ENCODE results near the gene LGR4. TPM values are rescaled to one million over a fixed set of nuclear protein-coding genes. Genes with fewer than 3 reads are reported as not detected.

The LGR4 gene
- total RNA-seq, 4 donors from 2014 or later: 26.5 to 51.3 (median 31.9) TPM

DNA sequence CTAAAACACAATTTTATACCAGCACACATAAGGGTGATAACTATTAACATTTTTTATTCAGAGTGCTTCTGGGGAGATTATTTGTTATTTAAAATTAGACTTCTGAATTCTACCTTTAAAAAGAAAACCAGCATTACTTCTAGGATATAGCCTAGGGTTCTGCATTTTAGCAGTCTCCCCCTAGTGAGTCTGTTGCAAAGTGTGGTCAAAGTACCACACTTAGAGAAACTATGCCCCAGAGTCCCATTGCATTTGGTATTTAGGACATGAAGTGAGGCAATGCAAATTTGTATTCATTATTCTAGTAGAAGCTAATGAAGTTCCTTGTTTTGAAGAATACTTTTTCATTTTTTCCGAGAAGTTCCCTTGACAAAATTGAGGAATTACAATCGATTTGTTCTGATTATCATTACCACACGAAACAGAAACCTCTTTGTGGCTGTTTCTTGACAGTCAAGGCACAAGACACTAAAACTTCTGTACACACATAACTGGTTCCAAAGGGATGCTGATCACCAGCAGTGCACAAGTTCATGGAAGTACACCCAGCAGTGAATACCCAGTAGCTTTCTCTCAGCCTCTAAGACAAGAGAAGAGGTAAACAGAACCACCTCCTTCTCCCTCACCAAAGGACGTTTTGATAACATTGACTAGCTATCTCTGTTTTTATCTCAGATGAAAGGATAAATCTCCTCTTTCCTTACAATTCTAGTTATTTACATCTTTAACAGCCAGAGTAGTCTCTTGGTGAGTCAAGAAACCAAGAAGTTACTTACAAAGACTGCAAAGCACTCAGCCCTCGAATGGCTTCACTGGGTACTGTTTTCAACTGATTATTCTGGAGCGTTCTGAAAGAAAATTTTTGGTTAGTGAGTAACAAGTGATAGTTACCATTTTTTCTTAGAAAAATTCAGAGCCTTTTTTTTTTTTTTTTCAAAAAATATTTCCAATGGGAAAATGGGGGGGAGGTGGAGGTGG, 82.0 kb downstream of the LGR4 start:
- TF ChIP-seq EP300 (IDR thresholded peaks at IDR 0.05) (no peak), POLR2A (IDR thresholded peaks at IDR 0.05) (no peak)
- TF ChIP-seq, protein P1, sequence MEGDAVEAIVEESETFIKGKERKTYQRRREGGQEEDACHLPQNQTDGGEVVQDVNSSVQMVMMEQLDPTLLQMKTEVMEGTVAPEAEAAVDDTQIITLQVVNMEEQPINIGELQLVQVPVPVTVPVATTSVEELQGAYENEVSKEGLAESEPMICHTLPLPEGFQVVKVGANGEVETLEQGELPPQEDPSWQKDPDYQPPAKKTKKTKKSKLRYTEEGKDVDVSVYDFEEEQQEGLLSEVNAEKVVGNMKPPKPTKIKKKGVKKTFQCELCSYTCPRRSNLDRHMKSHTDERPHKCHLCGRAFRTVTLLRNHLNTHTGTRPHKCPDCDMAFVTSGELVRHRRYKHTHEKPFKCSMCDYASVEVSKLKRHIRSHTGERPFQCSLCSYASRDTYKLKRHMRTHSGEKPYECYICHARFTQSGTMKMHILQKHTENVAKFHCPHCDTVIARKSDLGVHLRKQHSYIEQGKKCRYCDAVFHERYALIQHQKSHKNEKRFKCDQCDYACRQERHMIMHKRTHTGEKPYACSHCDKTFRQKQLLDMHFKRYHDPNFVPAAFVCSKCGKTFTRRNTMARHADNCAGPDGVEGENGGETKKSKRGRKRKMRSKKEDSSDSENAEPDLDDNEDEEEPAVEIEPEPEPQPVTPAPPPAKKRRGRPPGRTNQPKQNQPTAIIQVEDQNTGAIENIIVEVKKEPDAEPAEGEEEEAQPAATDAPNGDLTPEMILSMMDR (IDR thresholded peaks at IDR 0.05): no peak
- Histone ChIP-seq H3K4me1 (peaks cover 0 to 47% (median 15%) of the 10 kb centered on the region in 4 donors), H3K27ac (peak overlapping the region in 2 of 4 donors; percentile 60 to 79), H3K9me3 (no peaks in the 10 kb centered on the region), H3K4me3 (no peak overlapping the region), H3K36me3 (no peaks in the 10 kb centered on the region), H3K27me3 (no peaks in the 10 kb centered on the region)
- WGBS, 2 donors: 53 to 61% methylated on average over 6 of the region's 6 CpGs
- DNase-seq (ENCODE audit: low spot score in 2 of 2): no peak

DNA sequence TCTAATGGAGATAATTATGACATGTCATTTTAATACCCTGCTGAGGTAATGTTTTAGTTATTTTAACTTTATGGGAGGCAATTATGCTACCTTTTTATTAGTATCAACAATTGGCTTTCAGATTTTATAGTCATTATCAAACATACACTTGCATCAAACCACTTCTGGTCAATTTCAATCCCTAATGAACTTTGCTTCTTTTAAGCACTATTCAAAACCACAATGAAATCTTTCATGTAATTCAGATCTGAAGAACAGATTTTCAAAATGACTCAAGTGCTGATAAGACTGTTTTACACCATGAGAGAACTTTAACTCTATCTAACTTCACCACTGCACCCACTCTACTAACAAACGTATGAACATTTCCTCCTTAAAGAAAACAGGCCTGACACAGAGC, 83.7 kb downstream of the LGR4 start:
- no peaks in the 10 kb centered on the region for H3K36me3 ChIP-seq
- H3K4me3 ChIP-seq: no peak overlapping the region
- no peak for DNase-seq (ENCODE audit: low spot score in 2 of 2)
- 42 to 51% methylated on average over 1 of the region's 1 CpG for WGBS, 2 donors
- H3K9me3 ChIP-seq: no peaks in the 10 kb centered on the region
- H3K27ac ChIP-seq: peak overlapping the region in 1 of 4 donors; percentile 79
- H3K27me3 ChIP-seq: no peaks in the 10 kb centered on the region
- TF ChIP-seq POLR2A (IDR thresholded peaks at IDR 0.05) (no peak), EP300 (IDR thresholded peaks at IDR 0.05) (no peak)
- TF ChIP-seq, protein P1 (IDR thresholded peaks at IDR 0.05): no peak
- peaks cover 0 to 41% (median 17%) of the 10 kb centered on the region in 4 donors for H3K4me1 ChIP-seq

DNA sequence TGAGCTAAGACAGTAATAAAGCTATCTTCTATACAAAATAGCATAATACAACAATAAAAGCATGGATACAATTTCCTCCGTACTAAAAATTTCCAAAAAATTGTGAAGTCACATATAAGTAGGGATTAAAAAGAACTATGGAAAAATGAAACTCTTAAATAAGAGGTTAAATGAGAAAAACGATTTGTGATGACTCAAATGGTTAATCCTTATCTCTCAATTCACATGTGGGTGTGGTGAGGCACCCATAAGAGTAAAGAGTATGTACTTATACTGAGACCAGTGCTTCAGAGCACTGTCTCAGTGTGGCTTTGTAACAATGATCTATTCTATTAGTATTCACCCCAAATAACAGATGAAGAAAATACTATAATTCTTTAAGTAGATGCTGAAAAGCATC, 84.6 kb downstream of the LGR4 start:
- H3K4me3 ChIP-seq: no peak overlapping the region
- H3K27ac ChIP-seq: peak overlapping the region in 1 of 4 donors; percentile 79
- no peaks in the 10 kb centered on the region for H3K36me3 ChIP-seq
- WGBS, 2 donors: 31 to 58% methylated on average over 2 of the region's 2 CpGs
- no peaks in the 10 kb centered on the region for H3K27me3 ChIP-seq
- DNase-seq (ENCODE audit: low spot score in 2 of 2): no peak
- H3K4me1 ChIP-seq: peaks cover 0 to 35% (median 16%) of the 10 kb centered on the region in 4 donors
- no peak for TF ChIP-seq EP300 (IDR thresholded peaks at IDR 0.05)
- TF ChIP-seq, protein P1 (IDR thresholded peaks at IDR 0.05): no peak
- no peaks in the 10 kb centered on the region for H3K9me3 ChIP-seq

DNA sequence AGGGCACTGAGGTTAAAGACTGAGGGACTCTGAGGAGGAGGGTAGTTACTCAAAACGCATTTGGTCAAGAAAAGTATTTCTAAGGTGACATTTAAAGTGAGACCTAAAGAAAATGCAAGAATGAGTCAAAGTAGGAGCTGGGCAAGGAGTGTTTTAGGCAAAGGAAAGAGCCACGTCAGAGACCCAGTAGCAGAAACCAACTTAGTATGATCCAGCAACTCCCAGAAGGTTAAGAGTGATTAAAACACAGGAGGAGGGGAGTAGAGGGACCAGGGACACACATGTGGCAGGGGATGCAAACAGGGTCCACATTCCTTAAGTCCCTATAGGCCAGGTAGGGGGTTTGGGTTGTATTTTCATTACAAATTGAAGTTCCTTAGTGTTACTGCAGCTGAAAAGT, 85.2 kb downstream of the LGR4 start:
- WGBS, 2 donors: 46 to 49% methylated on average over 2 of the region's 2 CpGs
- no peaks in the 10 kb centered on the region for H3K36me3 ChIP-seq
- TF ChIP-seq EP300 (IDR thresholded peaks at IDR 0.05) (no peak), POLR2A (IDR thresholded peaks at IDR 0.05) (no peak)
- TF ChIP-seq, protein P1 (IDR thresholded peaks at IDR 0.05): no peak
- no peak for DNase-seq (ENCODE audit: low spot score in 2 of 2)
- H3K27ac ChIP-seq: peak overlapping the region in 1 of 4 donors; percentile 79
- no peaks in the 10 kb centered on the region for H3K27me3 ChIP-seq
- H3K9me3 ChIP-seq: no peaks in the 10 kb centered on the region
- peaks cover 0 to 28% (median 13%) of the 10 kb centered on the region in 4 donors for H3K4me1 ChIP-seq
- no peak overlapping the region for H3K4me3 ChIP-seq

DNA sequence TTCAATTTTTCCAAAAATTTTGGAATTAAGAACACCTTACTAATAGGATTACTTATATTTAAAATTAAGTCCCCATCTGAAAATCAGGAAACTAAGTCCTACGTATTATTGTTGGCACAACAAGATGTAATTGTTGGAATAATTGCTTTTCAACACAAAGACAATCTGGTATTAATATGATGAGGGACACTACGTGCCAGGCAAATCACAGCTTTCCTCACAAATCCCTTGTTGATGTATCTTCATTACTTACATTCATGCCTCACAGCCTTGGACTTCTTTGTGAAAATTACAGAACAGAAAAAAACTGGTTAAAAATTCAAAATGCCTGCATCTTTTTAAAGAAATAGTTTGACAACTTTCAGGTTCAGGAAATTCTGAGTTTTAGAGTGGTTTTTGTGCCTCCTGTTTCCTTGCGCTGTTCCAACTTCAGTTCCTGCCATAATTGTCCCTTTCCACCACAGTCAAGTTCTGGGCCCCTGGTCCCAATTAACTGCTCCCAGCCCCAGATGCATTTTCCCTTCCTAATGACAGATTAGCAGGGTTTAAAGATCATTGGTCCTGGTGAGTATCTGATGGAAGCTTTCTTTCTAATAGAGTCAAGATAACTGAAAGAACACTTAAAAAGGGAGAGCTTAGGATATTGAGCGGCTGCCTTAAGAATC, 86.3 kb downstream of the LGR4 start:
- TF ChIP-seq POLR2A (IDR thresholded peaks at IDR 0.05): no peak
- TF ChIP-seq, protein P1 (IDR thresholded peaks at IDR 0.05): no peak
- no peak for TF ChIP-seq EP300 (IDR thresholded peaks at IDR 0.05)

More for the DNA sequence above, 86.3 kb downstream of the LGR4 start:
- H3K36me3 ChIP-seq: no peaks in the 10 kb centered on the region
- H3K4me3 ChIP-seq: no peak overlapping the region
- H3K27ac ChIP-seq: peak overlapping the region in 2 of 4 donors; percentile 5 to 34
- 81 to 85% methylated on average over 4 of the region's 4 CpGs for WGBS, 2 donors
- no peaks in the 10 kb centered on the region for H3K27me3 ChIP-seq
- DNase-seq (ENCODE audit: low spot score in 2 of 2): no peak
- no peaks in the 10 kb centered on the region for H3K9me3 ChIP-seq
- H3K4me1 ChIP-seq: peaks cover 0 to 22% (median 11%) of the 10 kb centered on the region in 4 donors

Measured in tibial nerve (tissue), 4 donors.